Vagina (tissue), 2 donors: ENCODE results near the gene GNB1L.

ENCODE experiments used
- POLR2A ChIP-seq, 2 donors: fragments of 450-650 bp; IDR thresholded peaks; one replicate each; pipeline ENCODE4 v1.6.1; 2017; ENCODE audit warnings: antibody characterized with exemption in 2 of 2, mild to moderate bottlenecking in 2 of 2, moderate library complexity in 2 of 2
- TF ChIP-seq, protein P1 (sequence below), 3 experiments: fragments of 450-650 bp in 2 of 3; fragments of 200-600 bp in 1 of 3; sonication (generic) in 1 of 3; IDR thresholded peaks; one replicate each; pipeline ENCODE4 v1.5.1; 2017 to 2019; ENCODE audit warnings: antibody characterized with exemption in 3 of 3, mild to moderate bottlenecking in 2 of 3, moderate library complexity in 2 of 3

DNA sequence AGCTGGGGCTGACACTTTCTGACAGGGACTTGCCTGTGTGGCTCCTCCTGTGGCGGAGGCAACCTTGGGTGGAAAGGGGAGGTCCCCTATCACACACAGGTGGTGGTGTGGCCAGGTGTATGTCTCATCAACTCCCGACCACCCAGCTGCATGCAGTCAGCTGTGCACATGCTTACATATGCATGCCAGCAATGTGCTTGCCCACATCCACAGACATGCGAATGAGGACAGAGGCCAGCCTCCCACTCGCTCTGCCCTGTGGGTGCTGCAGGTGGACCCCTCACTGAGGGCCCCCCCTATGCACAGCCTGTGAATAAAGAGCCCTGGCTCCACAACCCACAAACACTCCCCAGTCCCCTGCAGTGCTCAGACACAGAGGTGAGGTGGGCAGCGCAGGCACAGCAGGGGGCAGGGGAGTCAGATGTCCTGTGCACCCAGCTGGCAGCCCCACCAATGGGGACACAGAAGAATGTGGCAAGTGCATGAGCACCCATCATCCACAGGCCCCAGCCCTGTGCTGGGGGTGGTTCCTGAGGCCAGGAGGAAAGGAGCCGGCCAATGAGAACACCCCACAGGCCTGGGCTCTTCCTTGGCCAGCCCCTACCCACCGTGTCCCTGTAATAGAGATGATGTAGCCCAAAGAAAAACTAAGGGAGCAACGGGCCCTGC, 9.5 kb downstream of the GNB1L start:
- TF ChIP-seq, protein P1, sequence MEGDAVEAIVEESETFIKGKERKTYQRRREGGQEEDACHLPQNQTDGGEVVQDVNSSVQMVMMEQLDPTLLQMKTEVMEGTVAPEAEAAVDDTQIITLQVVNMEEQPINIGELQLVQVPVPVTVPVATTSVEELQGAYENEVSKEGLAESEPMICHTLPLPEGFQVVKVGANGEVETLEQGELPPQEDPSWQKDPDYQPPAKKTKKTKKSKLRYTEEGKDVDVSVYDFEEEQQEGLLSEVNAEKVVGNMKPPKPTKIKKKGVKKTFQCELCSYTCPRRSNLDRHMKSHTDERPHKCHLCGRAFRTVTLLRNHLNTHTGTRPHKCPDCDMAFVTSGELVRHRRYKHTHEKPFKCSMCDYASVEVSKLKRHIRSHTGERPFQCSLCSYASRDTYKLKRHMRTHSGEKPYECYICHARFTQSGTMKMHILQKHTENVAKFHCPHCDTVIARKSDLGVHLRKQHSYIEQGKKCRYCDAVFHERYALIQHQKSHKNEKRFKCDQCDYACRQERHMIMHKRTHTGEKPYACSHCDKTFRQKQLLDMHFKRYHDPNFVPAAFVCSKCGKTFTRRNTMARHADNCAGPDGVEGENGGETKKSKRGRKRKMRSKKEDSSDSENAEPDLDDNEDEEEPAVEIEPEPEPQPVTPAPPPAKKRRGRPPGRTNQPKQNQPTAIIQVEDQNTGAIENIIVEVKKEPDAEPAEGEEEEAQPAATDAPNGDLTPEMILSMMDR (IDR thresholded peaks at IDR 0.05), result no peak
- TF ChIP-seq POLR2A (IDR thresholded peaks at IDR 0.05), result no peak
